Panc1 (cell line): ENCODE results near the gene ASIP. TPM values are rescaled to one million over a fixed set of nuclear protein-coding genes. Genes with fewer than 3 reads are reported as not detected.

Source experiments
- ATAC-seq: fragments of 200-7000 bp; cut with Tn5 transposase; 2 replicates; pipeline ENCODE4 v1.9.1; 2020; ENCODE audit warnings: mild to moderate bottlenecking, moderate library complexity
- BruUV-seq: library from RNA; stranded (reverse); fragments of 400-500 nt; replicated peaks from 2 replicates; lab custom pipeline; 2021; lab: Mats Ljungman, UMichigan
- CTCF ChIA-PET: fragments of 300-600 bp; sonication (Branson Sonifier 250); formaldehyde crosslinking; loops from one replicate; lab custom pipeline; 2022; ENCODE audit warnings: antibody characterized with exemption; lab: Charles Lee
- POLR2A ChIA-PET: fragments of 300-600 bp; sonication (Branson Sonifier 250); formaldehyde crosslinking; loops from one replicate; lab custom pipeline; 2022; ENCODE audit warnings: antibody characterized with exemption; lab: Charles Lee
- DNase-seq: peaks from one replicate; pipeline ENCODE4 v3.0.0-alpha.2; 2010; ENCODE audit warnings: low read depth, low spot score
- H3K27ac ChIP-seq: 2 replicates; pipeline ENCODE4 v1.5.1; 2011; ENCODE audit warnings: mild to moderate bottlenecking, low read length, inconsistent platforms
- H3K27me3 ChIP-seq: fragments of 200-500 bp; sonication (Bioruptor generic); 2 replicates; pipeline ENCODE4 v1.6.0; 2014; ENCODE audit warnings: low read length, inconsistent platforms; ENCODE audit not compliant: control insufficient read depth, insufficient read depth
- H3K36me3 ChIP-seq: fragments of 200-500 bp; sonication (Bioruptor generic); 2 replicates; pipeline ENCODE4 v1.5.1; 2014; ENCODE audit warnings: inconsistent platforms, mild to moderate bottlenecking, low read length, moderate library complexity; ENCODE audit not compliant: control insufficient read depth, insufficient read depth
- H3K4me1 ChIP-seq: 2 replicates; pipeline ENCODE4 v1.5.1; 2011; ENCODE audit warnings: inconsistent platforms, mild to moderate bottlenecking, low read length, moderate library complexity; ENCODE audit not compliant: control insufficient read depth, insufficient read depth
- H3K4me3 ChIP-seq, 2 experiments: 2 replicates each; pipeline ENCODE4 v1.5.1; 2011 to 2012; ENCODE audit warnings: low read depth in 2 of 2, low read length in 2 of 2, mild to moderate bottlenecking in 2 of 2, inconsistent platforms in 1 of 2, moderate library complexity in 1 of 2
- H3K9me3 ChIP-seq: fragments of 200-500 bp; sonication (Bioruptor generic); 2 replicates; pipeline ENCODE4 v1.5.1; 2014; ENCODE audit warnings: low read depth, mild to moderate bottlenecking, inconsistent platforms, low read length, moderate library complexity; ENCODE audit not compliant: control insufficient read depth, insufficient read depth
- POLR2AphosphoS5 ChIP-seq: IDR thresholded peaks from 2 replicates; pipeline ENCODE4 v1.6.1; 2012; ENCODE audit warnings: mild to moderate bottlenecking, low read depth, low read length, moderate library complexity
- SIN3A ChIP-seq: IDR thresholded peaks from 2 replicates; pipeline ENCODE4 v1.6.1; 2012; ENCODE audit warnings: low read depth, mild to moderate bottlenecking, low read length, moderate library complexity, borderline replicate concordance; ENCODE audit not compliant: insufficient read depth
- TCF7L2 ChIP-seq: IDR thresholded peaks from 2 replicates; pipeline ENCODE4 v1.6.1; 2011; ENCODE audit warnings: mild to moderate bottlenecking, low read depth, low read length, inconsistent platforms
- in situ Hi-C: cut with HindIII; loops from 2 replicates; pipeline ENCODE4 v1.10.0; 2016; ENCODE audit warnings: low sequenced_read_pairs, low pct_unique_long_range_greater_than_20kb
- intact Hi-C: fragments of 100-400 bp; cut with micrococcal nuclease; formaldehyde crosslinking; loops from one replicate; pipeline ENCODE4 v1.10.0; 2022; ENCODE audit not compliant: unreplicated experiment
- total RNA-seq: library from RNA; stranded (reverse); gene quantifications from one replicate; pipeline ENCODE4 v1.2.1, GENCODE V29; 2021; ENCODE audit not compliant: unreplicated experiment
- TF ChIP-seq, protein P1 (sequence below): fragments of 450-650 bp; IDR thresholded peaks from 2 replicates; pipeline ENCODE4 v1.5.1; 2017; ENCODE audit warnings: mild to moderate bottlenecking
- TF ChIP-seq, protein P2 (sequence below), 2 experiments: IDR thresholded peaks; 2 replicates each; pipeline ENCODE4 v1.6.1; 2011 to 2012; ENCODE audit warnings: low read depth in 2 of 2, control low read depth in 1 of 2, low read length in 1 of 2, mild to moderate bottlenecking in 1 of 2, moderate library complexity in 1 of 2; ENCODE audit not compliant: insufficient read depth in 1 of 2

ASIP gene
- total RNA-seq, 1 experiment from 2014 or later, result not detected

DNA sequence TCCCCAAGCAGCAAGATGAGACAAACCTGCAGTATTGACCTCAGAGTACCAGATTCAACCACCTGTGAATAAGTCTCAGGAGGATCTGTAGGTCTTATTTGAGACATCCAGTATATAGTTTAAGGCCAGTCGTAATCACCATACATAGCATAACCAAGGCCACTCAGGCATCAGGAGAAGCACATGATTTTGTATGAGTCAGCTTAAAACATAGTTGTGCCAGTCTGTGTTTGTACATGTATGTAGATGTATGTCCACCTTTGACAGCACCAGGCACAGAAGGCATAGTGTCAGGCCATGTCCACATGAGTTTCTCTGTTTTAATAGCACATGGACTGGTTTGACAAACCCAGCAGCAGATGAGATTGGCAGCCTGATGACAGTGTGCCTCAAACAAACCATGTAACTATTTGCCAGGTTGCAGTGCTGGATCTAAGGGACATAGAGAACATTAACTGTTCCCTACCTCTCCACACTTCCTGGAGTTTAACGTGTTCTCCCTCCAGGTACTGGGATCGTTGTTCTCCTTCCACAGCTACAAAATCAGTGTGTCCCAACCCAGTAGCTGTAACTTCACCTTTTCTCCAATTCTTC lies 8.6 kb upstream of the ASIP start:
- TF ChIP-seq POLR2AphosphoS5 (no peak), TCF7L2 (no peak), SIN3A (no peak)
- TF ChIP-seq, protein P1, sequence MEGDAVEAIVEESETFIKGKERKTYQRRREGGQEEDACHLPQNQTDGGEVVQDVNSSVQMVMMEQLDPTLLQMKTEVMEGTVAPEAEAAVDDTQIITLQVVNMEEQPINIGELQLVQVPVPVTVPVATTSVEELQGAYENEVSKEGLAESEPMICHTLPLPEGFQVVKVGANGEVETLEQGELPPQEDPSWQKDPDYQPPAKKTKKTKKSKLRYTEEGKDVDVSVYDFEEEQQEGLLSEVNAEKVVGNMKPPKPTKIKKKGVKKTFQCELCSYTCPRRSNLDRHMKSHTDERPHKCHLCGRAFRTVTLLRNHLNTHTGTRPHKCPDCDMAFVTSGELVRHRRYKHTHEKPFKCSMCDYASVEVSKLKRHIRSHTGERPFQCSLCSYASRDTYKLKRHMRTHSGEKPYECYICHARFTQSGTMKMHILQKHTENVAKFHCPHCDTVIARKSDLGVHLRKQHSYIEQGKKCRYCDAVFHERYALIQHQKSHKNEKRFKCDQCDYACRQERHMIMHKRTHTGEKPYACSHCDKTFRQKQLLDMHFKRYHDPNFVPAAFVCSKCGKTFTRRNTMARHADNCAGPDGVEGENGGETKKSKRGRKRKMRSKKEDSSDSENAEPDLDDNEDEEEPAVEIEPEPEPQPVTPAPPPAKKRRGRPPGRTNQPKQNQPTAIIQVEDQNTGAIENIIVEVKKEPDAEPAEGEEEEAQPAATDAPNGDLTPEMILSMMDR, result no peak
- TF ChIP-seq, protein P2, sequence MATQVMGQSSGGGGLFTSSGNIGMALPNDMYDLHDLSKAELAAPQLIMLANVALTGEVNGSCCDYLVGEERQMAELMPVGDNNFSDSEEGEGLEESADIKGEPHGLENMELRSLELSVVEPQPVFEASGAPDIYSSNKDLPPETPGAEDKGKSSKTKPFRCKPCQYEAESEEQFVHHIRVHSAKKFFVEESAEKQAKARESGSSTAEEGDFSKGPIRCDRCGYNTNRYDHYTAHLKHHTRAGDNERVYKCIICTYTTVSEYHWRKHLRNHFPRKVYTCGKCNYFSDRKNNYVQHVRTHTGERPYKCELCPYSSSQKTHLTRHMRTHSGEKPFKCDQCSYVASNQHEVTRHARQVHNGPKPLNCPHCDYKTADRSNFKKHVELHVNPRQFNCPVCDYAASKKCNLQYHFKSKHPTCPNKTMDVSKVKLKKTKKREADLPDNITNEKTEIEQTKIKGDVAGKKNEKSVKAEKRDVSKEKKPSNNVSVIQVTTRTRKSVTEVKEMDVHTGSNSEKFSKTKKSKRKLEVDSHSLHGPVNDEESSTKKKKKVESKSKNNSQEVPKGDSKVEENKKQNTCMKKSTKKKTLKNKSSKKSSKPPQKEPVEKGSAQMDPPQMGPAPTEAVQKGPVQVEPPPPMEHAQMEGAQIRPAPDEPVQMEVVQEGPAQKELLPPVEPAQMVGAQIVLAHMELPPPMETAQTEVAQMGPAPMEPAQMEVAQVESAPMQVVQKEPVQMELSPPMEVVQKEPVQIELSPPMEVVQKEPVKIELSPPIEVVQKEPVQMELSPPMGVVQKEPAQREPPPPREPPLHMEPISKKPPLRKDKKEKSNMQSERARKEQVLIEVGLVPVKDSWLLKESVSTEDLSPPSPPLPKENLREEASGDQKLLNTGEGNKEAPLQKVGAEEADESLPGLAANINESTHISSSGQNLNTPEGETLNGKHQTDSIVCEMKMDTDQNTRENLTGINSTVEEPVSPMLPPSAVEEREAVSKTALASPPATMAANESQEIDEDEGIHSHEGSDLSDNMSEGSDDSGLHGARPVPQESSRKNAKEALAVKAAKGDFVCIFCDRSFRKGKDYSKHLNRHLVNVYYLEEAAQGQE (IDR thresholded peaks at IDR 0.05; ENCODE audit: insufficient read depth in 1 of 2, low read depth in 2 of 2, low read length in 1 of 2), result no peak
- intact Hi-C loops (no loop called here), in situ Hi-C loops (no loop called here)
- H3K27me3 ChIP-seq, result no peaks in the 10 kb centered on the region; the same call in 1 of the 2 replicates
- H3K4me1 ChIP-seq, result no peaks in the 10 kb centered on the region
- CTCF ChIA-PET, result no interaction called here
- no TSS peak for BruUV-seq
- H3K9me3 ChIP-seq, result no peaks in the 10 kb centered on the region
- POLR2A ChIA-PET, result interaction anchor here (0.6 kb wide), 1 partner anchor 69 kb away, joined by 9 read pairs; no protein-coding TSS in a partner anchor
- H3K27ac ChIP-seq, result no peak overlapping the region
- H3K36me3 ChIP-seq, result no peaks in the 10 kb centered on the region
- H3K4me3 ChIP-seq, result no peak overlapping the region
- ATAC-seq, result no peak
- no peak for DNase-seq

DNA sequence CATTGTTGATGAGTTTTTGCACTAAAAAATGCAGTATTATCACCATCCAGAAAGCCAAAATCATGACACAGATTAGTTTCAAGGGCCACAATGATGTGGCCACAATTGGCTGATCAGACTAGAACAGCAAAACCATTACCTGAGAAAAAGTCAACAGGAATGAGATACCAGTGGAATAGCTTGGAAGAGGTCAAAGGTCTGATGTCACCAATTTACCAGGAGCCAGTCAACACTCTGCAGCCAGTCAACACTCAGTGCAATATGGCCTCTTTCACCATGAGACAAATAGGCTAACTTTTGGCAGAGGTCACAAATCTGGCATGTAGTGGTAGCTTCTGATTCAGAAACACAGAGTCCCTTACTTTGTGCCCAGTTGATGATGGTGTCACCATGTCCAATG lies 7.5 kb upstream of the ASIP start:
- Histone ChIP-seq H3K4me1 (no peaks in the 10 kb centered on the region), H3K27me3 (no peaks in the 10 kb centered on the region; the same call in 1 of the 2 replicates), H3K9me3 (no peaks in the 10 kb centered on the region), H3K27ac (no peak overlapping the region), H3K4me3 (no peak overlapping the region), H3K36me3 (no peaks in the 10 kb centered on the region)
- in situ Hi-C loops, result no loop called here
- no TSS peak for BruUV-seq
- intact Hi-C loops, result no loop called here
- CTCF ChIA-PET, result interaction anchor here (0.6 kb wide), 1 partner anchor 936 kb away, joined by 3 read pairs; no protein-coding TSS in a partner anchor
- TF ChIP-seq POLR2AphosphoS5 (no peak), SIN3A (no peak), TCF7L2 (no peak)
- TF ChIP-seq, protein P2 (IDR thresholded peaks at IDR 0.05; ENCODE audit: insufficient read depth in 1 of 2, low read depth in 2 of 2, low read length in 1 of 2), result no peak
- TF ChIP-seq, protein P1, result no peak
- POLR2A ChIA-PET, result no interaction called here
- DNase-seq (no peak), ATAC-seq (no peak)
